Adrenal gland (tissue), 12 donors: ENCODE measurements around the gene KCNN3. TPM values are rescaled to one million over a fixed set of nuclear protein-coding genes. Genes with fewer than 3 reads are reported as not detected.

Experiments used
- DNase-seq, 7 donors: peaks; one replicate each; pipeline ENCODE4 v3.0.0-alpha.2; 2019 to 2020
- H3K27ac ChIP-seq, 5 donors: fragments of 200-600 bp; sonication (generic) in 4 of 5; 1 replicate in 3 of 5; 2 replicates in 2 of 5; pipeline versions ENCODE4 v1.5.1 to v1.8.0; 2016 to 2020; ENCODE audit warnings: mild to moderate bottlenecking in 1 of 5
- H3K27me3 ChIP-seq: fragments of 200-600 bp; 2 replicates; pipeline ENCODE4 v1.8.0; 2021
- H3K36me3 ChIP-seq, 2 donors: fragments of 200-600 bp; replicated peaks in 1 of 2; 1 replicate in 1 of 2; 2 replicates in 1 of 2; pipeline versions ENCODE4 v1.5.1 to v1.8.0; 2018 to 2022
- H3K4me1 ChIP-seq, 2 donors: fragments of 200-600 bp; replicated peaks in 1 of 2; 1 replicate in 1 of 2; 2 replicates in 1 of 2; pipeline versions ENCODE4 v1.5.1 to v1.8.0; 2018 to 2021
- H3K4me3 ChIP-seq, 4 donors: fragments of 200-600 bp; sonication (generic) in 3 of 4; one replicate each; pipeline ENCODE4 v1.5.1; 2016 to 2018
- H3K9me3 ChIP-seq, 3 donors: fragments of 200-600 bp; sonication (generic) in 1 of 3; replicated peaks in 1 of 3; 1 replicate in 2 of 3; 2 replicates in 1 of 3; pipeline versions ENCODE4 v1.5.1 to v1.8.0; 2016 to 2021
- POLR2A ChIP-seq, 2 donors: fragments of 450-650 bp; IDR thresholded peaks; one replicate each; pipeline ENCODE4 v1.6.1; 2017; ENCODE audit warnings: antibody characterized with exemption in 2 of 2, mild to moderate bottlenecking in 2 of 2, moderate library complexity in 1 of 2
- WGBS, 4 donors: extraction: QIAGEN DNeasy Blood & Tissue Kit in 2 of 4; methylation state at CpG; one replicate each; pipeline versions ENCODE4 v1.1.5 to v1.1.7; 2013 to 2017; 5-methylcytosine and 5-hydroxymethylcytosine counted together
- intact Hi-C, 2 donors: fragments of 100-400 bp; cut with DNase I; formaldehyde crosslinking; loops; one replicate each; pipeline versions ENCODE4 v1.14.1 to v1.15.0; 2022 to 2023
- polyA plus RNA-seq, 3 donors: library from polyadenylated mRNA; stranded (reverse); fragments of 200-250 nt in 2 of 3; fragments of 350-450 nt in 1 of 3; fragmentation: Illumina TruSeq in 1 of 3; extraction: RNeasy Lipid Tissue Mini Kit (QIAGEN cat#74804) in 1 of 3; gene quantifications; one replicate each; pipeline ENCODE4 v1.2.3, GENCODE V29; 2013 to 2014
- total RNA-seq, 9 donors: library from RNA; depleted of rRNA in 4 of 9; stranded (reverse); fragments of >200 nt in 4 of 9; fragments of 120-200 nt in 1 of 9; fragmentation: NEBNext Ultra II Directional in 1 of 9; extraction: Animal tissue kit (Norgen Biotek cat#: 25700) in 1 of 9; gene quantifications; one replicate each; pipeline versions ENCODE4 v1.1.0 to v1.2.4, GENCODE V29; 2013 to 2023
- TF ChIP-seq, protein P1 (sequence below), 6 experiments: fragments of 450-650 bp in 4 of 6; fragments of 200-600 bp in 2 of 6; sonication (generic) in 1 of 6; IDR thresholded peaks; 1 replicate in 5 of 6; 2 replicates in 1 of 6; pipeline versions ENCODE4 v1.5.1 to v1.8.0; 2016 to 2021; ENCODE audit warnings: antibody characterized with exemption in 6 of 6, mild to moderate bottlenecking in 2 of 6, moderate library complexity in 1 of 6
- donor health status: healthy with polysubstance abuse.
- donor health status: Bipolar disorder and iron deficiency.
- donor health status: DM: yes; HTN: yes; CAD: no.
- donor health status: DM: no; HTN: no; CAD: no.
- donor health status: DM: no; HTN: no; CAD: no.
- donor health status: DM: yes; HTN: yes; CAD: no.

Gene KCNN3
- total and polyA plus RNA-seq, 12 donors, result 0.17 to 2.3 (median 0.97) TPM

DNA sequence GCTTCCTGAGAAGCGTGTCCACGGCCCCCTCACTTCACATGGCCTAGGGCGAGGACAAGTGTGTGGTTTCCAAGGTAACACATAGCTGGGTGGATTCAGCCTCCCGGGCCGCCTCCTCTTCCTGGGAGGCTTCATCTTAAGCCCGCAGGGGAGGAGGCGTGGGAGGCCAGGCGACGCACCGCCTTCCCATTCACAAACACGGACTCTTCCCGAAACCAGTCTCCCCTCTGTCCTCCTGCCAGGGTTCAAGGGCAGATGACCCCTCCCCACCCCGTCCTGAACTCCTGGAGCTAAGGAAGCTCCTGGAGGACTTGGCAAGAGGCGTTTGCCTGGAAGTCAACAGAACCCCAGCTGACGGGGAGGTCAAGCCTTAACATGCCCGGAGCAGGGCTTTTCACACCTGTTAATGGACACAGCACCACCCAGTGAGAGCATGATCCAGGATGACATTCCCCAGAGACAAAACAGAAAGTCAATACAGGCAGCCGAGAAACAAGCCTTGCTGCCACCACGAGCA is 56.7 kb downstream of the KCNN3 start:
- Histone ChIP-seq H3K9me3 (no peaks in the 10 kb centered on the region), H3K27me3 (no peaks in the 10 kb centered on the region), H3K36me3 (no peaks in the 10 kb centered on the region), H3K4me1 (no peaks in the 10 kb centered on the region), H3K27ac (no peak overlapping the region), H3K4me3 (no peak overlapping the region)
- no peak for TF ChIP-seq POLR2A (IDR thresholded peaks at IDR 0.05)
- TF ChIP-seq, protein P1, sequence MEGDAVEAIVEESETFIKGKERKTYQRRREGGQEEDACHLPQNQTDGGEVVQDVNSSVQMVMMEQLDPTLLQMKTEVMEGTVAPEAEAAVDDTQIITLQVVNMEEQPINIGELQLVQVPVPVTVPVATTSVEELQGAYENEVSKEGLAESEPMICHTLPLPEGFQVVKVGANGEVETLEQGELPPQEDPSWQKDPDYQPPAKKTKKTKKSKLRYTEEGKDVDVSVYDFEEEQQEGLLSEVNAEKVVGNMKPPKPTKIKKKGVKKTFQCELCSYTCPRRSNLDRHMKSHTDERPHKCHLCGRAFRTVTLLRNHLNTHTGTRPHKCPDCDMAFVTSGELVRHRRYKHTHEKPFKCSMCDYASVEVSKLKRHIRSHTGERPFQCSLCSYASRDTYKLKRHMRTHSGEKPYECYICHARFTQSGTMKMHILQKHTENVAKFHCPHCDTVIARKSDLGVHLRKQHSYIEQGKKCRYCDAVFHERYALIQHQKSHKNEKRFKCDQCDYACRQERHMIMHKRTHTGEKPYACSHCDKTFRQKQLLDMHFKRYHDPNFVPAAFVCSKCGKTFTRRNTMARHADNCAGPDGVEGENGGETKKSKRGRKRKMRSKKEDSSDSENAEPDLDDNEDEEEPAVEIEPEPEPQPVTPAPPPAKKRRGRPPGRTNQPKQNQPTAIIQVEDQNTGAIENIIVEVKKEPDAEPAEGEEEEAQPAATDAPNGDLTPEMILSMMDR (IDR thresholded peaks at IDR 0.05), result no peak
- intact Hi-C loops, result no loop called here
- WGBS, 4 donors, result 51 to 65% (median 60%) methylated on average over 17 to 18 of the region's 18 CpGs
- peak in 2 of 7 donors; percentile 26 to 59 for DNase-seq

DNA sequence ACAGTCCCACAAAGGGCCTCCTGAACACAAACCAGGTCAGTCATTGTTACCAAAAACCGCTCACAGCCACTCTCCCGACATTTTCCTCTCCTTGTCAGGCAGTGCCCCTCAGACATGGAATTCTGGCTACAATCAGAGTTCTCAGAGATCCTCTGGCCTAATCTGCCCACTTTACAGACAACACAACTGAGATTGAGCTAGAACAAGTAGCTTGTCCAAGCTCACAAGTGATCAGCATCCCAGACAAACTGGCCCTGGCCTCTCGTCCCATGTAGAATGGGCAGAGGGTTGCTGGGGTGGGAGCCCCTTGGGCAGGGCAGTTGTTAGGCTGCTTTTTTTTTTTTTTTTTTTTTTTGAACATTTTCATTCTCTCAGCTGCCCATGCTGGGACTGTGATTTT is 57.2 kb downstream of the KCNN3 start:
- no peaks in the 10 kb centered on the region for H3K27me3 ChIP-seq
- no peaks in the 10 kb centered on the region for H3K4me1 ChIP-seq
- DNase-seq, result no peak
- intact Hi-C loops, result no loop called here
- TF ChIP-seq, protein P1 (IDR thresholded peaks at IDR 0.05), result no peak
- TF ChIP-seq POLR2A (IDR thresholded peaks at IDR 0.05), result no peak
- no peaks in the 10 kb centered on the region for H3K9me3 ChIP-seq
- no peak overlapping the region for H3K27ac ChIP-seq
- WGBS, 4 donors, result 75 to 90% (median 86%) methylated on average over 3 of the region's 3 CpGs
- H3K36me3 ChIP-seq, result no peaks in the 10 kb centered on the region
- H3K4me3 ChIP-seq, result no peak overlapping the region

DNA sequence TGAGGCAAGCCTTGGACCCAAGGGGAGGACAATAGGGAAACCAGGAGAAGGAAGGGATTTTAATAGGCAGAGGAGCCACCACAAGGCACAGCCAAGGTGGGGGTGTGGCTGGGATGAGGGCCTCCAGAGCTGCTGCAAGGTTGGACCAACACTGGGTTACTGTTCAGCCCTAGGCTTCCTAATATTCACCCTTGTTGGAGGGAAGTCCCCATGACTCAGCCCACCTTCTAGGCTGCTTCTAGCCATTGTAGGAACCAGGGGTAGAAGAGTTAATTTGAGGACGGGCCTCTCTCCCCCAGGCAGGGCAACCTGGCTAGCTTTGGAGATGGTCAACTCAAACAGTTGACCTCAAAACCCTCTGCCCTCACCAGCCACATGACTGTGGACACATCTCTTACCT is 59.5 kb downstream of the KCNN3 start:
- 71 to 81% (median 76%) methylated on average over 1 of the region's 1 CpG for WGBS, 4 donors
- Histone ChIP-seq H3K4me3 (no peak overlapping the region), H3K36me3 (no peaks in the 10 kb centered on the region), H3K27me3 (no peaks in the 10 kb centered on the region), H3K27ac (peak overlapping the region in 1 of 5 donors; percentile 8), H3K9me3 (no peaks in the 10 kb centered on the region), H3K4me1 (no peaks in the 10 kb centered on the region)
- intact Hi-C loops, result no loop called here
- no peak for TF ChIP-seq POLR2A (IDR thresholded peaks at IDR 0.05)
- TF ChIP-seq, protein P1 (IDR thresholded peaks at IDR 0.05), result no peak
- no peak for DNase-seq

DNA sequence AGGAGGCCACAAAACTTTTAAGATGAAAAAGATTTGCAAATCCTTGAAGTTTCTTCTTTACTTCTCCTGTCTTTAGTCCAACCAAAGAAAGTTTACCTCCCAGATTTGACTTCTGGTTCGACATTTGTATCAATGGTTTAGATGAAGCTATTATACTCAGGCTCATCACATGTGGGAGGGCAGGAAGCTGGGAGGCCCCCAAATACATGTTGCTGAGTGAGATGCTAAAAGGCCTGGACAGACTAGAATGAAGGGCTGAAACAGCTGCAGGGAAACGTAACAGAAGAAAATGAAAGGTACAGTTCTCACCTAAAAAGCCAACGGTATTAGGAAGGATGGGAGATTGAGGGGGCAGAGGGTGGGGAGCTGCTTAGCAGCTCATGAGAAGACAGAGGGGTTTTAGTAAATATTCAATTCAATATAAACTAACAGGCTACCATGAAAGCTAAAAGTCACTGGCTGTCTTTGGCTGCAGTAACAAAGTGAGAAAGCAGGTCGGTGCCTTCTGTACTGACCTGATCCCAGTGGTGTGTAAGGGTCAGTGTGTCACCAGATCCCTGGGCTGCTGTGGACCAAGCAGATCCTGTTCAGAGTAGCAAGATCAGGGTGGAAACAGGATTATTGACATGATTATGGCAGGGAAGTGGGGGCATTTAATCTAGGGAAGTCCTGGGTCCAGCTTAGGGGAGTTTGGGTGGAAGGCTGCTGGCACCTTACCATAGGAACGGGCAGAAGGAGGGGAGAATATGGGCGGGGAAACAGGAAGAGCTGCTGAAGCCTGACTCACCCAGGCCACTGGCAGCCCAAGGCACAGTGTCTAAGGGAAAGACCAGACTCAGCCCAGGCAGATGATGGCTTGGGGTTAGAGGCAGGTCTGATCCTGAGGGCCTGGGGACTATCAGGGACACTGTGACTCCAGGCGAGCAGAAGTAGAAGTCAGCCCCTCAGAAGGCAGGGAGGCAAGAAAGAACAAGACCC is 60.4 kb downstream of the KCNN3 start:
- 56 to 70% (median 62%) methylated on average over 7 of the region's 7 CpGs for WGBS, 4 donors
- H3K27me3 ChIP-seq, result no peaks in the 10 kb centered on the region
- H3K4me1 ChIP-seq, result no peaks in the 10 kb centered on the region
- no peak overlapping the region for H3K4me3 ChIP-seq
- peak in 5 of 7 donors; percentile 22 to 66 (median 29) for DNase-seq
- peak overlapping the region in 1 of 5 donors; percentile 8 for H3K27ac ChIP-seq
- no peaks in the 10 kb centered on the region for H3K36me3 ChIP-seq
- intact Hi-C loops, result no loop called here
- H3K9me3 ChIP-seq, result no peaks in the 10 kb centered on the region
- TF ChIP-seq POLR2A (IDR thresholded peaks at IDR 0.05), result no peak
- TF ChIP-seq, protein P1 (IDR thresholded peaks at IDR 0.05), result no peak
